GM19452 (cell line): ENCODE measurements around the gene WTIP.
"Not testable (repeated sequence)": the region's sequence is repeated elsewhere in the genome, so short reads cannot be mapped to it uniquely, and the experiment has no call there.

Experiments used
- ATAC-seq: cut with Tn5 transposase; IDR thresholded peaks from one replicate; pipeline ENCODE4 v1.9.1; 2021; ENCODE audit not compliant: unreplicated experiment

Gene WTIP

DNA sequence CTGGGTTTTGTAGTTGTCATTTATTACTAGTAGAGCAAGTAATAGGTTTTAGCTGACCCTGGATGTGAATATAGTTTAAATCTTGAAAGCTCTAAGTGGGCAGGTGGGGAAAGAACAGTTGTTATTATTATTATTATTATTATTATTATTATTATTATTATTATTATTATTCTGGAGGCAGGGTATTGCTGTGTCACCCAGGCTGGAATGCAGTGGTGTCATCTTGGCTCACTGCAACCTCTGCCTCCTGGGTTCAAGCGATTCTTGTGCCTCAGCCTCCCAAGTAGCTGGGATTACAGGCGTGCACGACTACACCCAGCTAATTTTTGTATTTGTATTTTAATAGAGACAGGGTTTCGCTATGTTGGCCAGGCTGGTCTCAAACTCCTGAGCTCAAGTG is 3.1 kb upstream of the WTIP start:
- ATAC-seq, result not testable (repeated sequence)

DNA sequence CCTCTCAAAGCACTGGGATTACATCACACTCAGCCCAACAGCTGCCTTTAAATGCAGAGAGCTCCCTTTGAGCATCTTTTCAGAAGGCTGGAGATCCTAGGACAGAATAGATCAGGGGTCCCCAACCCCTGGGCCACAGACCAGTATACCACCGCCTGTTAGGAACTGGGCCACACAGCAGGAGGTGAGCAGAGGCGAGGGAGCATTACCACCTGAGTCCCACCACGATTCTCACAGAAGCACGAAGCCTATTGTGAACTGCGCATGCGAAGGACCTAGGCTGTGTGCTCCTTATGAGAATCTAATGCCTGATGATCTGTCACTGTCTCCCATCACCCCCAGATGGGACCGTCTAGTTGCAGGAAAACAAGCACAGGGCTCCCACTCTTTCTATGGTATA is 2.2 kb upstream of the WTIP start:
- ATAC-seq, result no peak

DNA sequence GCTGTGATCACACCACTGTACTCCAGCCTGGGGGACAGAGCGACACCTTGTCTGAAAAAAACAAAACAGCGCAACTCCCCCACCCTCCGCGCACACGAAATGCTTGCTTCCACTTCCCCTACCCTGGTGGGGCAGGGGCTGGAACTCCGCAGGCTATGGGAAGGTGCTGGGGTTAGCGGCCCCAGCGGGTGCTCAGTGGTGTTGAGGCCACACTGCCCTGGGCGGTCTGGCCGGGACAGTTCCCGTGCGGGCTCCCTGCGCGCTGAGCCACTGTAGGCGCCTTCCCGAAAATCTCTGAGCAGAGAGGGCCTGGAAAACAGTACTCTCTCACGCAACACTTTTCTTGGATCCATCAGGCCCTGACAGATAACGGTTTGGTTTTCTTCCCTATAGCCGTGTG is 1.1 kb upstream of the WTIP start:
- no peak for ATAC-seq

DNA sequence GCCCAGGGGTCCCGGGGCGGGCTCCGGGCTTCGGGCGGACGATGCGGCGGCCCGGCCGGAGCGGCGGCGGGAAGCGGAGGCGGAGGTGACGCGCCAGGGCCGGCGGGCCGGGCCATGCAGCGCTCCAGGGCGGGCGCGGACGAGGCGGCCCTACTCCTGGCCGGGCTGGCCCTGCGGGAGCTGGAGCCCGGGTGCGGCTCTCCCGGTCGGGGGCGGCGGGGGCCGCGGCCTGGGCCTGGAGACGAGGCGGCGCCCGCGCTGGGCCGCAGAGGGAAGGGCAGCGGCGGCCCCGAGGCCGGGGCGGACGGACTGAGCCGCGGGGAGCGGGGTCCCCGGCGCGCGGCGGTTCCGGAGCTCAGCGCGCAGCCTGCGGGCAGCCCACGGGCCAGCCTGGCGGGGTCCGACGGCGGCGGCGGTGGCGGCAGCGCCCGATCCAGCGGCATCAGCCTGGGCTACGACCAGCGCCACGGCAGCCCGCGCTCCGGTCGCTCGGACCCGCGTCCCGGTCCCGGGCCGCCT is 362 bp downstream of the WTIP start:
- no peak for ATAC-seq

DNA sequence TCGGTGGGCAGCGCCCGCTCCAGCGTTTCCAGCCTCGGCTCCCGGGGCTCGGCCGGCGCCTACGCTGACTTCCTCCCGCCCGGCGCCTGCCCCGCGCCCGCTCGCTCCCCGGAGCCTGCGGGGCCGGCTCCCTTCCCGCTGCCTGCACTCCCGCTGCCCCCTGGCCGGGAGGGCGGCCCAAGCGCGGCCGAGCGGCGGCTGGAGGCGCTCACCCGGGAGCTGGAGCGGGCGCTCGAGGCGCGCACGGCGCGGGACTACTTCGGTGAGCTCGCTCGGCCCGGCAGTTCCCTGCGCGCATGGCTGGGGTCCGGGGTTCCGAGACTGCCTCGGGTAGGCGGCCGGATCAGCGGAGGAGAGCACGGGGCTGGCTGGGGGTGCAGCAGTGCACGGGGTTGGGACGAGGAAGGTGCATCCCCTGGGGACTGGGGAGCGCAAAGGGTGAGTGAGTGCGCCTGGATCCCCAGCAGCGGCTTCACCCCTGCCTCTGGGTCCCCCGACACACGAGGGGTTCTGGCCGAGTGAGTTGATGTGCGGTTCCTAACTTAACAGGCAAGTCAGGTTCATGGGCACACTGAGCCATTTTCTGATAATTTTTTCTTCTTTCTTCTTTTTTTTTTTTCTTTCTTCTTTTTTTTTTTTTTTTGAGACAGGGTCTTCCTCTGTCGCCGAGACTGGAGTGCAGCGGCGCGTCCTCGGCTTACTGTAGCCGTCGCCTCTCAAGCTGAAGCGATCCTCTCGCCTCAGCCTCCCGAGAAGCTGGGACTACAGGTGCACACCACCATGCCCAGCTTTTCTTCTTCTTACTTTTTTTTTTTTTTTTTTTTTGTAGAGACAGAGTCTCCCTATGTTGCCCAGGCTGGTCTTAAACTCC is 1.1 kb downstream of the WTIP start:
- no peak for ATAC-seq

DNA sequence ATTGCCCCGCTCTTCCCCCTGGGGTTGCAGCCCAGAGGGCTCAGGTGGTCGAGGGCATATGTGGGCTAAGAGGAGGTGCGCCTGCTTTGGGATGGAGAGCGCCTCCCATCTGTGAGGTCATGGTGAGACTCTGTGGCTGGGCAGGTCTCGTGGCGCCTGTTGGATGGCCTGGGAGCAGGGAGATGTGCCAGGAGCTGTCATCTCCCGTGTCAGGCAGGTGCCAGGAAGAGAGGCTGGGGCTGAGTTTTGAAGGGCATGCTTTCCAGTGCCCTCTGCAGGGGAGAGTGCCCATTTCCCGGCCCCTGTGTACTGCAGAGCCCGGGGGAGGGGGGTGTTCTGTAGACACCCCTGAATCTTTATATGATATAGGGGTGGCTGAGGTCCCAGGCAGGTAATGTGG is 2.8 kb downstream of the WTIP start:
- ATAC-seq, result no peak

DNA sequence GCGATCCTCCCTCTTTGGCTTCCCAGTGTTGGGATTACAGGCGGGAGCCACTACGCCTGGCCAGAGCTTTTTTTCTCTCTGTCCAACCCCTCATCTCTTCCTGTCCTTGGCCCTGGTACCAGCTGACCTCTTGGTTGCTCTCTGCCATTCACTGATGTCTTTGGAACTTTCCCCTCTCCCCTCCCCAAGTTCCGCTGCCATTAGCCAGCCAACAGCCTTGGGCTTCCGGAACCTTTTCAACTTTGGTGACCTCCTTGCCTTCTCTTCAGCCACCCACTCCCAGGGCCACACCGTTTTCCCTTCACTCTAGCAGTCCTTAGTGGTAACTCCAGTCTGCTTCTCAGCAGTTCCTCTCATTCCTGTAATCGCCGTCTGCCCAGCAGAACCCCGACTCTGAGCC is 4.3 kb downstream of the WTIP start:
- no peak for ATAC-seq

DNA sequence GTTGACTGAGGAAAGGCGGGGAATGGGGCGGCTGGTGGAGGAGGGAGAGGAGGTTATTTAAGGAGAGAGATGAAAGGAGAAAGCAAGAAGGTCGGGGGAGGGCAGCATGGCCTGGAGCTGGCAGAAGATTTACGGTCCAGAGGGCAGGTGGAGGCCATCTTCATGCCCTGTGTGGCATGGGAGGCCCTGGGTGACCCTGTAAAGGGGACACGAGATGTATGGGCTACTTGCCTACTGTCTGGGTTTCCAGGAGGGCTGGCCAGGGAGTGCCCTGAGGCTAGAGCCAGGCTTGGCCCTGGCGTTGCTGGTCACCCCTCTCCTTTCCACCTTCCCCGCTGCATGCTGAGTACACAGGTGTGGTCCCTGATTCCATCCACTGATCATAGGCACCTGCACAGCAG is 6.1 kb downstream of the WTIP start:
- ATAC-seq, result no peak

DNA sequence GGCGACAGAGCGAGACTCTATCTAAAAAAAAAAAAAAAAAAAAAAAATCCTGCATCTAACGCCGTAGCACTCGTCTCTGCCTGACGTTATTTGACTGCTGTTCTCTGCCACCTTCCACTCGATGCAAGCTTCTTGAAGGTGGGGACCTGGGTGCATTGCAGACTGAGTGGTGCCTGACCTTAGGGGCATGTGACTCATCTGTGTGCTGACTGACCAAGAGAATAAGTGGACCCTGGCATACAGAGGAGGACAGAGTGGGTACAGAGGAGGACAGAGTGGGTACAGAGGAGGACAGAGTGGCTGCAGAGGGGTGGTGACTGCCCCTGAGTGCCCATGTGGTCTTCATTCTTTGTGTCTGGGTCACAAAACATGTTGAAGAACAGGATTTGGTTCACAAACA is 7.6 kb downstream of the WTIP start:
- no peak for ATAC-seq

DNA sequence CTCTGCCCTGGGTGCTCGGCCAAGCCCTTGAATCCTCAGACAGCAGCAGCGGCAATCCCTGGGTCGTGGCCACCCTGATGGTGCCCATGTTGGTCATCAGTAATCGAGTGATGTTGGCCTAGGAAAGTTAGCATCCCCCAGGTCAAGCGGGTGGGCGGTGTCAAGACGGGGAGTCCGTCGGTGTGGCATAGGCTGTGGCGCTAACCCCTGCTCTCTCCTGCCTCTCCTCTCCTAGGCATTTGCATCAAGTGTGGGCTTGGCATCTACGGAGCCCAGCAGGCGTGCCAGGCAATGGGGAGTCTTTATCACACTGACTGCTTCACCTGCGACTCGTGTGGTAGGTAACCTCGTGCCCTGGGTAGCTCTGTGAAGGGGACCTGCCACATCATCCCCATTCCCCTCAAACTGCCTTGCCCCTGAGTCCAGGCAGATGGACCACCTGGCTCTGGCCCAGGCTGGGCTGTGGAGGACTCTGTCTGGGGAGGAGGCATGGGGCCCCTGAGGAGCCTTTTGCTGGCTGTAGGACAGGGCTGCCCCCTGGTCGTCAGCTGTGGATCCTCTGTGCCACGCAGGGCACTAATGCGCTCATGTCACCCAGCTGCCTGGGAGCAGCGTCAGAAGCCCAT is 8.7 kb downstream of the WTIP start:
- ATAC-seq, result no peak

DNA sequence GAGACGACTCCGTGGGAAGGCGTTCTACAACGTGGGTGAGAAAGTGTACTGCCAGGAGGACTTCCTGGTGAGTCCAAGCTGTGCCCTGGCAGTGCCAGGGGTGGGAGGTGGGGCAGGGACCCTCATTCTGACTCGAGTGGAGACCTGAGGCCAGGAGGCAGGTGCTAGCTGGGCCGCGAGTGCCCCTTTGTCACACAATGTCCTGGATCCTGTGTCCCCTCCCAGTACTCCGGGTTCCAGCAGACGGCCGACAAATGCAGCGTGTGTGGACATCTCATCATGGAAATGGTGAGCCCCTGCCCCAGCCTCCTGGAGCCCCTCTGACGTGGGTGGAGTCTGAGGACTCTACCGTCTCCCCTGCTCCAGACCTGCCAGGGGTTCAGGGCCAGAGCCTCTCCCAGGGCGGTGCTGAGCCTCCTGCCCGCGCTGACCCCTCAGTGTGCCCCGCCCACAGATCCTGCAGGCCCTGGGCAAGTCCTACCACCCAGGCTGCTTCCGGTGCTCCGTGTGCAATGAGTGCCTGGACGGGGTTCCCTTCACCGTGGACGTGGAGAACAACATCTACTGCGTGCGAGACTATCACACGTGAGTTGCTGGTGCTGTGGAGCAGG is 11.6 kb downstream of the WTIP start:
- ATAC-seq, result no peak

DNA sequence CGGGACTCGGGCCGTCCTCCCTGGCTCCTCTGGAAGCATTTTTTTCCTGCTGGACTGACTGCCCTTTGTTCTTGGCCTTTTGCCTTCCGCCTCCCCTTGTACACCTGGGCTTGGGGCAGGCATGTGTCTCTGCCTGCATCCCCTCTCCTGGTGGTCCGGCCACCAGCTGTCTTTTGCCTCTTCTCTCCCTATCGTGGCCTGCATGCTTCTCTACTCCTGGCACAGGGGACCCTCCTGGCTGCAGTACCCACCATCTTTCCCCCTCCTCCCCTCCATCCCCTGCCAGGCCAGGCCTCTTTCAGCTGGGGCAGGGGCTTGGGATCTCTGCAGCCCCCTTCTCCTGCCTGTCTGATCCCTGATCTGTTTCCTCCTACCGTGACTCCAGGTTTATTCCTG is 12.1 kb downstream of the WTIP start:
- ATAC-seq, result no peak

DNA sequence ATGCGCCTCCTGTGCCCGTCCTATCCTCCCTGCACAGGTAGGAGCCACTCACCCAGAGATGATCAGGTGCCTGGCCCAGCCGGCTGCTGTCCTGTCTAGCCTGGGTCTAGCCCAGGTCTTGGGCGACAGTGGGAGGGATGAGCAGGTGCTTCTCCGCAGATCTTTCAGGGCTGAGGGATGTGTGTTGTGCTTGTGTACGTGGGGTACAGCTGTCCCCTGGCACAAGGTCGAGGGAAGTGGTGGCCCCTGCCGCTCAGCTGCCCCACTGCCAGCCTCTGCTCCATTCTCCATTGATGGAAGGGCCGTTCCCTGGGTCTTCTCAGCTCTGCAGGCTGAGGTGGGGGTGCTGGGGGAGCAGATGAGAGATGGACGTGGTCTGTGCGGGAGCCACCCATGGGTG is 13.0 kb downstream of the WTIP start:
- ATAC-seq, result no peak

DNA sequence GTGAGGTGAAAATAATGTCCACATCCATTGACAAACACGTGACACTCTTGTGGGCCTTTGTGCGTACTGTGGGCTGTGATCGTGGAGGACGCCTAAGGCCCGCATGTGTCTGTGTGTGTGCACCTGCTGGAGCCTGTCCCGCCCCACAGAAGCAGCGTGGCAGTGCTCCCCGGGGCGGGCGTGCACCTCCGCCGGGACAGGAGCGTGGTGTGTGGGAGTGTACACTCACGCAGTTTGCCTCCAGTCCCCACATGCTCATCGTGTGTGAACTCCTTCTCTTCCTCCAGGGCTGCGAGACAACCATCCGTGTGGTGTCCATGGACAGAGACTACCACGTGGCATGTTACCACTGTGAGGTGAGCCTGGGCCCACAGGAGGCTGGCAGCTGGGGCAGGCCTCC is 13.9 kb downstream of the WTIP start:
- no peak for ATAC-seq

DNA sequence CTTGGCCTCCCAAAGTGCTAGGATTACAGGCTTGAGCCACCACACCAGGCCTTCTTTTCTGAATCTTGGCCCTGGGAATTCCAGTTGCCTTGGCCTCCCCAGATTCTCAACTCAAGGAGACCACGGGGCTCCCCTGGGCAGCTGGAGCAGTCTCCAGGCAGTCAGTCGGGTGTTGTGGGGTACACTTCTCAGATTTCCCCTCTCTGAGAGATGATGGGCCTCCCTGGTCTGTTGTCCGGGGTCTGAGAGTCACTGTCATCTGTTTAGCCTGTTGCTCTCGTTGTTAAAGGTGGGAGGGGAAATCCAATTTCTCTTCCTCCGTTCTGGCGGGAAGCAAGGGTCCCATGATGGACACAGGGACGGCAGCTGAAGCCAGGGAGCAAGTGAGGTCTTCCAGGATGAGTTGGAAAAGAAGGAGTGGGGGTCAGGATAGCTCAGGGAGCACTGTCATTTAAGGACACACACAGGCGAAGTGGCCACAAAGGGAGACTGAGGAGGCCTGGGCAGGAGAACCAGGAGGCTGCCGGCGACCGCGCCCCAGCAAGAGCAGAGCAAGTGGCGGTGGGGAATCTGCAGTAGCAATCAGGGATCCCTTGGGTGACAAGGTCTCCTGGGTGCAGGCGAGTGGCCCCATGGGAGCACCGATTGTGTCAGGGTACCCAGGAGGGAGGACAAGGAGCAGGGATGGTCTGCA is 15.7 kb downstream of the WTIP start:
- no peak for ATAC-seq

DNA sequence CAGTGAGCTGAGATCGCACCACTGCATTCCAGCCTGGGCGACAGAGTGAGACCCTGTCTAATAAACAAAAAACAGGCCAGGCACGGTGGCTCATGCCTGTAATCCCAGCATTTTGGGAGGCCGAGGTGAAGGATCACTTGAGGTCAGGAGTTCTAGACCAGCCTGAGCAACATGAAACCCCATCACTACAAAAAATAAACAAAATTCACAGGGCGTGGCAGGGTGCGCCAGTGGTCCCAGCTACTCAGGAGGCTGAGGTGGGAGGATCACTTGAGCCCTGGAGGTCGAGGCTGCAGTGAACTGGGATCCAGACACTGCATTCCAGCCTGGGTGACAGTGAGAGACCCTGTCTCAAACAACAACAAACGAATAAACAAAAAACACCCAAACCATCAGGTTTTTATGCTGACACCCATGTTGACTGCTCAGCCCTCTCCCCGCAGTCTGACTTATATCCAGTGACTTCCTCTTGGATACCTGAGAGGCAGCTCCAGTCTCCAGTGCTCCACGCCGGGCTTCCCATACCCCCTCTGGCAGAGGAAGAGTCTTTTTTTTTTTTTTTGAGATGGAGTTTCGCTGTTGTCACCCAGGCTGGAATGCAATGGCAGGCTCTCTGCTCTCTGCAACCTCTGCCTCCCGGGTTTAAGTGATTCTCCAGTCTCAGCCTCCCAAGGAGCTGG is 17.7 kb downstream of the WTIP start:
- ATAC-seq, result no peak

DNA sequence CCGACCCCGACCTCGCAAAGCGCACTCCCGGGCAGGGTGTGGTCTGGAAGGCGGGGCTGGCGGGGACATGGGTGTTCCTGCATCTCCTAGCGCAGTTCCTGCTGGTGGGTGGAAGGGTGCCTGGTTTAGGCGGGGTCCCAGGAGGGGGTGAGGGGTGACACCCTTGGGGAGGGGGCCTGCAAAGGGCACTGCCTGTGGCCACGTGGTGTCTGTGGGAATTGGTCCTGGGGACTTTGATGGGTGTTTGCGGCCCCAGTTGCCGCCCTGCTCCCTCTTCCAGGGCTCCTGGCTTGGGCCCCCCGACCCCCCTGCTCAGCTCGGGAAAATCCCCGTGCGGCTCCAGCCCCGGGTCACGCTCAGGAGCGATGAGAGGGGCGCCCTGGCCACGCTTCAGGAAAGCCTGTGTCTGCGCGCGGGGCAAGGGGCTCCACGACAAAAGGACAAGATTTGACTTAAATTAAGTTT is 19.1 kb downstream of the WTIP start:
- no peak for ATAC-seq

DNA sequence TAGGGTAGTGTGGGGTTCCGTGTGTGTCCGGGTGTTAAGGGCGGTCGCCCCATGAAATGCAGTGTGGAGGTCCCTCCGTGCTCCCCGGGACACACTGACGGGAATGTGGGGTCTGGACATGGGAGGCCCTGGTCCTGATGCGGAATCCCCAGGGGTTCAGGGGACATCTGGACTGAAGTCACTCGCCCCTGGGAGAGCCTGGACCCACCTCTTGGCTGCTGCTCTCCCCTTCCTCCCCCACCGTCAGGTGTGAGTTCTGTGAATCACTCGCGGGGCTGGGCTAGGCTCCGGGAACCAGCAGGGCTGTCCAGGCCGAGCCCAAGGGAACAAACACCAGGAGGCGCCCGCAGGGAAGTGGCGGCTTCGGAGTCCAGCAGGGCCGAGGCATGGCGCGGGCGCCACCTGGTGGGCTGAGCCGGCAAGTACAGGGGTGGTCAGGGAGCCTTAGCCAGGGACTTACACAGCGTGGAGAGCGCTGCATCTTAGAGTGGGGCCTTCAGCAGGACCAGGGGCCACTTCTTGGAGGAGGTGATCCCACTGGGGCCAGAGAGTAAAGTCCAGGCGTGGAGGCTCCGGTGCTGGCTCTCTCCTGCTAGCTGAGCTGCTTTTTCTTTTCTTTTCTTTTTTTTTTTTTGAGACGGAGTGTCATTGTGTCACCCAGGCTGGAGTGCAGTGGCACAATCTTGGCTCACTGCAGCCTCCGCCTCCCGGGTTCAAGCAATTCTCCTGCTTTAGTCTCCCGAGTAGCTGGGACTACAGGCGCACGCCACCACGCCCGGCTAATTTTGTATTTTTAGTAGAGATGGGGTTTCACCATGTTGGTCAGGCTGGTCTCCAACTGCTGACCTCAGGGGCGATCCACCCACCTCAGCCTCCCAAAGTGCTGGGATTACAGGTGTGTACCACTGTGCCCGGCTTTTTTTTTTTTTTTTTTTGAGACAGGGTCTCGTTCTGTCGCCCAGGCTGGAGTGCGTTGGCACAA is 20.1 kb downstream of the WTIP start:
- ATAC-seq, result peak; percentile 76

DNA sequence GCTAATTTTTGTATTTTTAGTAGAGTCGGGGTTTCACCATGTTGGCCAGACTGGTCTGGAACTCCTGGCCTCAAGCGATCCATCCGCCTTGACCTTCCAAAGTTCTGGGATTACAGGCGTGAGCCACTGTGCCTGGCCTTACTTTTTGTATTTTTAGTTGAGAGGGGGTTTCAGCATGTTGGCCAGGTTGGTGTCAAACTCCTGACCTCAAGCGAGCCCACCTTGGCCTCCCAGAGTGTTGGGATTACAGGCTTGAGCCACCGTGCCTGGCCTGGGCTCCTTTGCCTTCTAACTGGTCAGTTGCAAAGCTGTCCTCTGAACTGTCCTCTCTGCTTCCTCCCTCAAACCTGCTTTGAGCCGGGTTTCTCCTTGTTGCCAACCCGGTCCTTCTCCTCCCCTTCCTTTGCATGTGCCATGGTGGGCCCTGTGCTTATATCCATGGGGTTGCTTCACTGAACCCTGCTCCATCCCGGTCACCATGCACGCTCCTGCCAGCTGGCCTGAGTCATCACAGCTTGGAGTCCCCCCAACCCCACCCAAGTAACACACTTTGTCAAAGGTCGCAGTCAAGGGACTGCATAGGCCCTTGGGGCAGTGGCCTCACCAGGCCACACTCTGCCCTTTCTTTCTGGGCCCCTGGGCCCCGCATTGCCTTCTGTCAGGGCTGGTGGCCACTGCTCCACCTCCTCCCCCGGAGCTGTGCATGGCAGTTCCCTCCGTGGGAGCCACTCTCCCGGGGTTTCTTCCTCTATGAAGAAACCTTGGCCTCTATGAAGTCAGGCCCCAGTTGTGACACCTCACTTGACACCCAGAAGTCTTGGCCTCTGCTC is 21.2 kb downstream of the WTIP start:
- no peak for ATAC-seq
